ENCODE results near the gene ARAF. TPM values are rescaled to one million over a fixed set of nuclear protein-coding genes. Genes with fewer than 3 reads are reported as not detected.
A peak's percentile ranks its signal among the peaks of the same experiment; 100 is the strongest.

Gene ARAF
- total and polyA plus RNA-seq, 10 donors: 32.9 to 97.4 (median 79.3) TPM

- peak overlapping the region; percentile 68 to 89 (median 84) for H3K27ac ChIP-seq
- 1 to 35% (median 12%) methylated on average over 16 to 20 of the region's 20 CpGs for WGBS, 5 donors
- no peaks in the 10 kb centered on the region for H3K36me3 ChIP-seq
- H3K9me3 ChIP-seq: no peaks in the 10 kb centered on the region
- peak in 1 of 3 donors; percentile 38 for TF ChIP-seq POLR2A (IDR thresholded peaks at IDR 0.05)
- TF ChIP-seq, protein P1, sequence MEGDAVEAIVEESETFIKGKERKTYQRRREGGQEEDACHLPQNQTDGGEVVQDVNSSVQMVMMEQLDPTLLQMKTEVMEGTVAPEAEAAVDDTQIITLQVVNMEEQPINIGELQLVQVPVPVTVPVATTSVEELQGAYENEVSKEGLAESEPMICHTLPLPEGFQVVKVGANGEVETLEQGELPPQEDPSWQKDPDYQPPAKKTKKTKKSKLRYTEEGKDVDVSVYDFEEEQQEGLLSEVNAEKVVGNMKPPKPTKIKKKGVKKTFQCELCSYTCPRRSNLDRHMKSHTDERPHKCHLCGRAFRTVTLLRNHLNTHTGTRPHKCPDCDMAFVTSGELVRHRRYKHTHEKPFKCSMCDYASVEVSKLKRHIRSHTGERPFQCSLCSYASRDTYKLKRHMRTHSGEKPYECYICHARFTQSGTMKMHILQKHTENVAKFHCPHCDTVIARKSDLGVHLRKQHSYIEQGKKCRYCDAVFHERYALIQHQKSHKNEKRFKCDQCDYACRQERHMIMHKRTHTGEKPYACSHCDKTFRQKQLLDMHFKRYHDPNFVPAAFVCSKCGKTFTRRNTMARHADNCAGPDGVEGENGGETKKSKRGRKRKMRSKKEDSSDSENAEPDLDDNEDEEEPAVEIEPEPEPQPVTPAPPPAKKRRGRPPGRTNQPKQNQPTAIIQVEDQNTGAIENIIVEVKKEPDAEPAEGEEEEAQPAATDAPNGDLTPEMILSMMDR (IDR thresholded peaks at IDR 0.05 in 8 of 11, conservative IDR thresholded peaks at IDR 0.05 in 3 of 11): no peak
- peak; percentile 82 to 91 (median 90) for TF ChIP-seq POLR2AphosphoS5 (IDR thresholded peaks at IDR 0.05)
- intact Hi-C loops (cut with DNase I; ENCODE audit: low total_unique reads): no loop called here
- peak overlapping the region; percentile 5 to 70 (median 36) for H3K4me3 ChIP-seq
- H3K4me1 ChIP-seq: peaks cover 0 to 25% (median 9%) of the 10 kb centered on the region in 6 donors
- peak; percentile 94 for DNase-seq
- H3K27me3 ChIP-seq (replicated peaks in 1 of 7): peaks cover 0 to 5% (median 0%) of the 10 kb centered on the region in 7 donors
Measured at GRCh38 chrX:47556045-47556623, 4.9 kb upstream of the ARAF start.

DNA sequence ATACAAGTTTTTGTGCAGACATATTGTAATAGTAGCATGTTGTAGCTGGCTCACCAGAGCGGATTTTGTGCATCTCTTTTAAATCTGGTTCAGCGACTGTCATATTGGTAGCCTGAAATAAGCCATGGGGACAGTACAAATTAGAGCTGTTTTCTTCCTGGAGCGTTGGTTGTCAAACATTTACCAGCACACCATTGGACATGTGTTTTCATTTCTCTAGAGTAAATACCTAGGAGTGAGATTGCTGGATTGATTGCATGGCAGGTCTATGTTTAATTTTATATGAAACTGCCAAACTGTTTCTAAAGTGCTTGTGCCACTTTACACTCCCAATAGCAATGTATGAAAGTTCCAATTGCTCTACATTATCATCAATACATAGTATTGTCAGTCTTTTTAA lies 2.6 kb upstream of the ARAF start:
- H3K4me3 ChIP-seq: no peak overlapping the region
- WGBS, 5 donors: 88 to 100% (median 94%) methylated on average over 3 of the region's 3 CpGs
- TF ChIP-seq, protein P1 (IDR thresholded peaks at IDR 0.05 in 8 of 11, conservative IDR thresholded peaks at IDR 0.05 in 3 of 11): no peak
- no peak for TF ChIP-seq POLR2AphosphoS5 (IDR thresholded peaks at IDR 0.05)
- TF ChIP-seq POLR2A (IDR thresholded peaks at IDR 0.05): no peak
- no peaks in the 10 kb centered on the region for H3K9me3 ChIP-seq
- H3K36me3 ChIP-seq: peaks cover 0 to 9% (median 7%) of the 10 kb centered on the region in 6 donors
- H3K4me1 ChIP-seq: peaks cover 0 to 45% (median 27%) of the 10 kb centered on the region in 6 donors
- peaks cover 0 to 5% (median 0%) of the 10 kb centered on the region in 7 donors for H3K27me3 ChIP-seq (replicated peaks in 1 of 7)
- DNase-seq: no peak
- H3K27ac ChIP-seq: no peak overlapping the region
- intact Hi-C loops (cut with DNase I; ENCODE audit: low total_unique reads): no loop called here

DNA sequence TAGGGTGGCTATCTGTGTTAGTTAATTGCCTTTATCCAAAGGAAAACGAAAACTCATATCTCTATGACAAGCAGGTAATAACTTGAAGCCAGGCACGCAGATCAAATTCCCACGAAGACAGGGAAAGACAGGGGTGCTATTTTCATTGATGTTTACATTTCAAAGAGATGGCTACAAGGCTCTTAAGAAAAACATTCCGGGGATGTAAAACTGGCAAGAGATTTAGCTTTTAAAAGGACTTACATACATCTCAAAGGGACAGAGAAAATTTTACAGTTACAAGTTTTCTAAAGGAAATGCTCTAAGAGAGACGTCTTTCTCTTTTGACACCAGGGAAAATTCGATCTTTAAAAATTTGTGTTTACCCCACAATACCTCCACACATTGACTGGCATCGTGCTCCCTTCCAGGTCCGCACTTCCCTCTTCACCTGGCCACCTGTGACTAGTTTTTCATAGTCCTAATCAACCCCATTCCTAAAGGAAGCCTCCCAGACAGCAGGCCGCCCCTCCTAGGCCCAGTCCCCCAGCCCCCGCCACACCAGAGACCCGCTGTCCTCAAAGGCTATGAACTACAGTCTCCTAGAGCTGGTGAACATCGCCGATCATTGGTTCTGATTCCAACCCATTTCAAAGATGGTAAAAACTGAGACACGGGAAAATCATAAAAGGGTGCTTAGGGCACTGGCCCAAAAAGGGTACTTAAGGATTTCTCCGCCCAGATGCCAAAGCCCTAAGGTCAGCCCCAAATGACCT lies 649 bp upstream of the ARAF start:
- H3K9me3 ChIP-seq: no peaks in the 10 kb centered on the region
- intact Hi-C loops (cut with DNase I; ENCODE audit: low total_unique reads): no loop called here
- peak; percentile 81 for DNase-seq
- H3K36me3 ChIP-seq: peaks cover 0 to 29% (median 20%) of the 10 kb centered on the region in 6 donors
- 21 to 37% (median 26%) methylated on average over 15 of the region's 15 CpGs for WGBS, 5 donors
- H3K4me1 ChIP-seq: peaks cover 0 to 64% (median 32%) of the 10 kb centered on the region in 6 donors
- peak overlapping the region; percentile 92 to 98 (median 97) for H3K27ac ChIP-seq
- TF ChIP-seq POLR2AphosphoS5 (IDR thresholded peaks at IDR 0.05): no peak
- no peak for TF ChIP-seq POLR2A (IDR thresholded peaks at IDR 0.05)
- TF ChIP-seq, protein P1 (IDR thresholded peaks at IDR 0.05 in 8 of 11, conservative IDR thresholded peaks at IDR 0.05 in 3 of 11): no peak
- peak overlapping the region; percentile 7 to 81 (median 52) for H3K4me3 ChIP-seq
- peaks cover 0 to 2% (median 0%) of the 10 kb centered on the region in 7 donors for H3K27me3 ChIP-seq (replicated peaks in 1 of 7)

- no peaks in the 10 kb centered on the region for H3K9me3 ChIP-seq
- H3K4me3 ChIP-seq: peak overlapping the region; percentile 45 to 81 (median 53)
- no peak for DNase-seq
- TF ChIP-seq, protein P1 (IDR thresholded peaks at IDR 0.05 in 8 of 11, conservative IDR thresholded peaks at IDR 0.05 in 3 of 11): no peak
- TF ChIP-seq POLR2AphosphoS5 (IDR thresholded peaks at IDR 0.05) (no peak), POLR2A (IDR thresholded peaks at IDR 0.05) (no peak)
- H3K36me3 ChIP-seq: peaks cover 0 to 42% (median 24%) of the 10 kb centered on the region in 6 donors
- intact Hi-C loops (cut with DNase I; ENCODE audit: low total_unique reads): no loop called here
- H3K4me1 ChIP-seq: peaks cover 0 to 56% (median 32%) of the 10 kb centered on the region in 6 donors
- WGBS, 5 donors: 3 to 47% (median 6%) methylated on average over 8 to 9 of the region's 9 CpGs
- H3K27ac ChIP-seq: peak overlapping the region; percentile 92 to 98 (median 97)
- H3K27me3 ChIP-seq (replicated peaks in 1 of 7): no peaks in the 10 kb centered on the region
Measured at GRCh38 chrX:47561659-47562151, 700 bp downstream of the ARAF start.

All from spleen (tissue), 11 donors.